Amygdala (tissue), 56 donors: ENCODE data around the gene CCDC159.
"Not testable (repeated sequence)": the region's sequence is repeated elsewhere in the genome, so short reads cannot be mapped to it uniquely, and the experiment has no call there.

Experiments
- DNase-seq, 56 donors: peaks; one replicate each; lab custom pipeline; 2025; lab: John Stamatoyannopoulos, UW

Gene CCDC159

GRCh38 chr19:11364296-11364904, 18.1 kb downstream of the CCDC159 start:
- no peak for DNase-seq

GRCh38 chr19:11364935-11365334, 18.6 kb downstream of the CCDC159 start:
- DNase-seq, result peak in 32 of 56 donors; percentile 3 to 68 (median 34)

GRCh38 chr19:11365557-11366117, 19.3 kb downstream of the CCDC159 start:
- DNase-seq, result peak in 22 of 56 donors; percentile 11 to 53 (median 26)

- DNase-seq, result no peak
These were observed 21.2 kb downstream of the CCDC159 start for GRCh38 chr19:11367528-11367927.

- DNase-seq, result no peak
These were observed 24.4 kb downstream of the CCDC159 start for GRCh38 chr19:11370744-11371143.

GRCh38 chr19:11373166-11373884, 27.0 kb downstream of the CCDC159 start:
- peak in 50 of 56 donors; percentile 13 to 86 (median 66) for DNase-seq

- DNase-seq, result peak in 8 of 56 donors; percentile 13 to 51 (median 37)
These were observed 27.6 kb downstream of the CCDC159 start for GRCh38 chr19:11373885-11374432.

GRCh38 chr19:11374433-11375142, 28.3 kb downstream of the CCDC159 start, which contains the start of gene SWSAP1:
TSS of gene SWSAP1 (plus strand) at chr19:11374666. CDS start at chr19:11374681, 15 bp downstream.
- peak; percentile 80 to 100 (median 99) for DNase-seq

GRCh38 chr19:11375143-11375948, 29.0 kb downstream of the CCDC159 start:
- peak in 23 of 56 donors; percentile 9 to 54 (median 34) for DNase-seq

GRCh38 chr19:11377237-11377636, 30.9 kb downstream of the CCDC159 start:
- peak in 8 of 56 donors; percentile 2 to 52 (median 18) for DNase-seq

GRCh38 chr19:11377756-11378155, 31.4 kb downstream of the CCDC159 start:
- no peak for DNase-seq

GRCh38 chr19:11378319-11379189, 32.2 kb downstream of the CCDC159 start:
- DNase-seq, result peak in 31 of 56 donors; percentile 5 to 66 (median 26)

GRCh38 chr19:11379269-11379845, 33.0 kb downstream of the CCDC159 start:
- DNase-seq, result not testable (repeated sequence)

GRCh38 chr19:11379857-11380350, 33.6 kb downstream of the CCDC159 start:
- DNase-seq, result no peak

- peak; percentile 52 to 96 (median 87) for DNase-seq
These were observed 34.6 kb downstream of the CCDC159 start for GRCh38 chr19:11380653-11381537.

- peak in 6 of 56 donors; percentile 5 to 30 (median 20) for DNase-seq
These were observed 36.8 kb downstream of the CCDC159 start for GRCh38 chr19:11382898-11383705.
